ENCODE results near the gene FMO5. TPM values are rescaled to one million over a fixed set of nuclear protein-coding genes. Genes with fewer than 3 reads are reported as not detected.
A peak's percentile ranks its signal among the peaks of the same experiment; 100 is the strongest.
"Not testable (repeated sequence)": the region's sequence is repeated elsewhere in the genome, so short reads cannot be mapped to it uniquely, and the experiment has no call there.

FMO5 gene
- total RNA-seq, 2 experiments from 2014 or later = 1.7 to 3.9 TPM

DNA sequence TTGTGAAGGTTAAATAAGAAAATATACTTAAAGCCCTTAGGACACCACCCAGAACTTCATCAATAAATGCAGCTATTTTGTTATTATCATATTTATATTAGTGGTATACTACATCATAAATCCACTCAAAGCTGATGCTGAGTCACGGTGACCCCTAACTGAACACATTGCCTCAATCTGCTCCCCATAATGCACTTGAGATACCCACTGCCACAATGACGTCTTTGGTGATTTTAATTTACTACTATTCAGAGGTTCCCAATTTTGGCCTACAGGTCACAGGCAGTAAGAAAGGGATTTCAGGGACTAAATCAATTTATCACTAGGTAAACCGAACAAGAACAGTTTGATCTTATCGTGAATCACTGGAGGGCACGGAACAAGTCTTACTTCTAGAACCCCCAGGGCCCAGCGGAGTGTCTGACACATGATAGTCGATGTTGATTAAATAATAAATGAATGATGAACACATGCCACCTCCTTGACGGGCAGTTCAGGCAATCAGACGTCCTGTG is 16.9 kb upstream of the FMO5 start:
- Histone ChIP-seq H4K20me1 (ENCODE audit: insufficient read depth, low read length) (peaks cover 20% of the 10 kb centered on the region; the same call in 1 of the 2 replicates), H3K9me3 (ENCODE audit: low read length) (no peaks in the 10 kb centered on the region), H2AFZ (ENCODE audit: low read length) (peak overlapping the region; percentile 96; the same call in 1 of the 2 replicates), H3K36me3 (ENCODE audit: insufficient read depth, low read length) (peaks cover 8% of the 10 kb centered on the region), H3K4me3 (ENCODE audit: low read depth, low read length, poor library complexity, severe bottlenecking) (peak overlapping the region; percentile 98), H3K79me2 (ENCODE audit: insufficient read depth, low read depth, low read length) (peaks cover 40% of the 10 kb centered on the region), H3K27ac (ENCODE audit: low read depth, low read length, poor library complexity, severe bottlenecking) (no peak overlapping the region), H3K4me2 (ENCODE audit: low read length) (peak overlapping the region; percentile 61), H3K9me2 (ENCODE audit: insufficient read depth, low read length) (no peaks in the 10 kb centered on the region), H3K4me1 (ENCODE audit: insufficient read depth, low read length, poor library complexity, severe bottlenecking) (peaks cover 32% of the 10 kb centered on the region)
- DNase-seq (ENCODE audit: low spot score) = no peak
- CTCF ChIA-PET (ENCODE audit: unreplicated experiment) = interaction anchor here (1.0 kb wide), 1 partner anchor 69 kb away, joined by 5 read pairs; no protein-coding TSS in a partner anchor
- POLR2A ChIA-PET = interaction anchor here (0.9 to 1.6 kb wide), 3 partner anchors 69 to 193 kb away, joined by 3 to 6 read pairs (median 4); no protein-coding TSS in a partner anchor
- intact Hi-C loops (cut with micrococcal nuclease; ENCODE audit: unreplicated experiment) = loop anchor here (1.0 to 5.0 kb wide), 3 partner anchors 70 to 200 kb away; partner anchors contain the start of gene PRKAB2
- BruUV-seq (replicated peaks) = no TSS peak
- TF ChIP-seq EZH2phosphoT487 (IDR thresholded peaks at IDR 0.05; ENCODE audit: borderline replicate concordance, low read depth, low read length) = no peak
- TF ChIP-seq, protein P1, sequence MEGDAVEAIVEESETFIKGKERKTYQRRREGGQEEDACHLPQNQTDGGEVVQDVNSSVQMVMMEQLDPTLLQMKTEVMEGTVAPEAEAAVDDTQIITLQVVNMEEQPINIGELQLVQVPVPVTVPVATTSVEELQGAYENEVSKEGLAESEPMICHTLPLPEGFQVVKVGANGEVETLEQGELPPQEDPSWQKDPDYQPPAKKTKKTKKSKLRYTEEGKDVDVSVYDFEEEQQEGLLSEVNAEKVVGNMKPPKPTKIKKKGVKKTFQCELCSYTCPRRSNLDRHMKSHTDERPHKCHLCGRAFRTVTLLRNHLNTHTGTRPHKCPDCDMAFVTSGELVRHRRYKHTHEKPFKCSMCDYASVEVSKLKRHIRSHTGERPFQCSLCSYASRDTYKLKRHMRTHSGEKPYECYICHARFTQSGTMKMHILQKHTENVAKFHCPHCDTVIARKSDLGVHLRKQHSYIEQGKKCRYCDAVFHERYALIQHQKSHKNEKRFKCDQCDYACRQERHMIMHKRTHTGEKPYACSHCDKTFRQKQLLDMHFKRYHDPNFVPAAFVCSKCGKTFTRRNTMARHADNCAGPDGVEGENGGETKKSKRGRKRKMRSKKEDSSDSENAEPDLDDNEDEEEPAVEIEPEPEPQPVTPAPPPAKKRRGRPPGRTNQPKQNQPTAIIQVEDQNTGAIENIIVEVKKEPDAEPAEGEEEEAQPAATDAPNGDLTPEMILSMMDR (conservative IDR thresholded peaks at IDR 0.05; ENCODE audit: low read length) = no peak

DNA sequence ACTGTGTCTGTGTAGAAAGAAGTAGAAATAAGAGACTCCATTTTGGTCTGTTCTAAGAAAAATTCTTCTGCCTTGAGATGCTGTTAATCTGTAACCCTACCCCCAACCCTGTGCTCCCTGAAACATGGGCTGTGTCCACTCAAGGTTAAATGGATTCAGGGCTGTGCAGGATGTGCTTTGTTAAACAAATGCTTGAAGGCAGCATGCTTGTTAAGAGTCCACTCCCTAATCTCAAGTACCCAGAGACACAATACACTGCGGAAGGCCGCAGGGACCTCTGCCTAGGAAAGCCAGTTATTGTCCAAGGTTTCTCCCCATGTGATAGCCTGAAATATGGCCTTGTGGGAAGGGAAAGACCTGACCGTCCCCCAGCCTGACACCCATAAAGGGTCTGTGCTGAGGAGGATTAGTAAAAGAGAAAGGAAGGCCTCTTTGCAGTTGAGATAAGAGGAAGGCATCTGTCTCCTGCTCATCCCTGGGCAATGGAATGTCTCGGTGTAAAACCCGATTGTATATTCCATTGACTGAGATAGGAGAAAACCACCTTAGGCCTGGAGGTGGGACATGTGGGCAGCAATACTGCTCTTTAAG is 15.1 kb upstream of the FMO5 start:
- POLR2A ChIA-PET; CTCF ChIA-PET (ENCODE audit: unreplicated experiment); DNase-seq (ENCODE audit: low spot score); H4K20me1 ChIP-seq (ENCODE audit: insufficient read depth, low read length); H3K36me3 ChIP-seq (ENCODE audit: insufficient read depth, low read length); H3K27ac ChIP-seq (ENCODE audit: low read depth, low read length, poor library complexity, severe bottlenecking); H3K4me3 ChIP-seq (ENCODE audit: low read depth, low read length, poor library complexity, severe bottlenecking); H3K4me2 ChIP-seq (ENCODE audit: low read length); BruUV-seq (replicated peaks); H2AFZ ChIP-seq (ENCODE audit: low read length); H3K9me2 ChIP-seq (ENCODE audit: insufficient read depth, low read length): not testable (repeated sequence)
- peaks cover 22% of the 10 kb centered on the region for H3K79me2 ChIP-seq (ENCODE audit: insufficient read depth, low read depth, low read length)
- 0 out of 2 replicates have a peak, but pooled peaks cover 12% of the 10 kb centered on the region for H3K9me3 ChIP-seq (ENCODE audit: low read length)
- intact Hi-C loops (cut with micrococcal nuclease; ENCODE audit: unreplicated experiment) = loop anchor here (5.0 kb wide), 2 partner anchors 143 to 198 kb away; no protein-coding TSS in a partner anchor
- H3K4me1 ChIP-seq (ENCODE audit: insufficient read depth, low read length, poor library complexity, severe bottlenecking) = peaks cover 22% of the 10 kb centered on the region

DNA sequence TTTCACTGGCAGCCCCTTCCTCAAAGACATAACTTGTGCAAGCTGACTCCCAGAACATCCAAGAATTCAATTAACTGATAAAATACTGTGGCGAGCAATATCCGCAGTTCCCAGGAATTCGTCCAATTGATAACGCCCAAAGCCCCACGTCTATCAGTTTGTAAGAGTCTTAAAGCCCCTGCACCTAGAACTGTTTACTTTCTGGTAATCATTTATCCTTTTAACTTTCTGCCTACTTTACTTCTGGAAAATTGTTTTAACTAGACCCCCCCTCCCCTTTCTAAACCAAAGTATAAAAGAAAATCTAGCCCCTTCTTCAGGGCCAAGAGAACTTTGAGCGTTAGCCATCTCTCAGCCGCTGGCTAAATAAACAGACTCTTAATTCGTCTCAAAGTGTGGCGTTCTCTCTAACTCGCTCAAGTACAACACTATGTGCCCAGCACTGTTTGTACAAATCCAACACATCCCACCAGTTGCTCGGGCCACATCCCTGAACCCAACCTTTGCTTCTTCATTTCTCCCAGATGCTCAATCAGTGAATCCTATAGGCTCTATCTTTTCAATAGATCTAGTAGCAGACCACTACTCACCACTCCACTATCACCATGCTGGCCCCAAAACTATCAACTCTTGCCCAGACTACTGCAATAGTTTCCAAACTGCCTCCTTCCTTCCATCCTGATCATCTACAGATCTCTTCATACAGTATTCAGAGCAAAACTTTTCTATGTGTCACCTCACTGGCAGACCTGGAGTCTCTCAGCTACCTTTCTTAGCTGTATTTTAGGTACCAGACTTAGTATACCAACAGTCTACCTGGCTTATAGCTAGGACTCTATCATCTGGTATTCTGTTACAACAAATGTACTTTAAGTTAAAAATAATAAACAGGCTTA is 14.0 kb upstream of the FMO5 start:
- no peak for DNase-seq (ENCODE audit: low spot score)
- Histone ChIP-seq H3K79me2 (ENCODE audit: insufficient read depth, low read depth, low read length) (peaks cover 12% of the 10 kb centered on the region; the same call in 1 of the 2 replicates), H3K9me3 (ENCODE audit: low read length) (0 out of 2 replicates have a peak, but pooled peaks cover 12% of the 10 kb centered on the region), H4K20me1 (ENCODE audit: insufficient read depth, low read length) (no peaks in the 10 kb centered on the region), H3K9me2 (ENCODE audit: insufficient read depth, low read length) (no peaks in the 10 kb centered on the region), H3K27ac (ENCODE audit: low read depth, low read length, poor library complexity, severe bottlenecking) (no peak overlapping the region), H3K36me3 (ENCODE audit: insufficient read depth, low read length) (no peaks in the 10 kb centered on the region; the same call in 1 of the 2 replicates), H3K4me1 (ENCODE audit: insufficient read depth, low read length, poor library complexity, severe bottlenecking) (peaks cover 12% of the 10 kb centered on the region), H3K4me3 (ENCODE audit: low read depth, low read length, poor library complexity, severe bottlenecking) (no peak overlapping the region), H3K4me2 (ENCODE audit: low read length) (no peak overlapping the region), H2AFZ (ENCODE audit: low read length) (no peak overlapping the region)
- CTCF ChIA-PET (ENCODE audit: unreplicated experiment) = no interaction called here
- intact Hi-C loops (cut with micrococcal nuclease; ENCODE audit: unreplicated experiment) = no loop called here
- no peak for TF ChIP-seq EZH2phosphoT487 (IDR thresholded peaks at IDR 0.05; ENCODE audit: borderline replicate concordance, low read depth, low read length)
- TF ChIP-seq, protein P1 (conservative IDR thresholded peaks at IDR 0.05; ENCODE audit: low read length) = no peak
- POLR2A ChIA-PET = no interaction called here
- no TSS peak for BruUV-seq (replicated peaks)
